ENCODE data around the gene SLC5A11.
"Not testable (repeated sequence)": the region's sequence is repeated elsewhere in the genome, so short reads cannot be mapped to it uniquely, and the experiment has no call there.

DNA sequence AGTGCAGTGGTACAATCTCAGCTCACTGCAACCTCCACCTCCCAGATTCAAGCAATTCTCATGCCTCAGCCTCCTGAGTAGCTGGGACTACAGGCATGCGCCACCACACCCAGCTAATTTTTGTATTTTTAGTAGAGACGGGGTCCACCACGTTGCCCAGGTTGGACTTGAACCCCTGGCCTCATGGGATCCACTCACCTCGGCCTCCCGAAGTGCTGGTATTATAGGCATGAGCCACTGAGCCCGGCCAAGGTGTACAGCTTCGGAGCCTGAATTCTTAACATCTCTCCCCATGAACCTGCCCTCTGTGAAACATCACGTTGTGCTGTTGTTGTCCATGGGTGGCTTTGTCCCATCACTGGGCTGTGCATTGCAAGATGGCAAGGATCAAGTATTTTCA lies 11.1 kb downstream of the SLC5A11 start:
- TF ChIP-seq EZH2 (IDR thresholded peaks at IDR 0.05; ENCODE audit: borderline replicate concordance, low read depth, low read length, poor library complexity, severe bottlenecking); CTCF (conservative IDR thresholded peaks at IDR 0.05; ENCODE audit: low read depth, low read length): not testable (repeated sequence)
